OCI-M2 (cell line): ENCODE results near the gene VWA8.
"Not testable (repeated sequence)": the region's sequence is repeated elsewhere in the genome, so short reads cannot be mapped to it uniquely, and the experiment has no call there.

Experiments used
- DNase-seq: peaks from one replicate; lab custom pipeline; 2025; ENCODE audit not compliant: unreplicated experiment; lab: John Stamatoyannopoulos, UW

VWA8 gene

DNA sequence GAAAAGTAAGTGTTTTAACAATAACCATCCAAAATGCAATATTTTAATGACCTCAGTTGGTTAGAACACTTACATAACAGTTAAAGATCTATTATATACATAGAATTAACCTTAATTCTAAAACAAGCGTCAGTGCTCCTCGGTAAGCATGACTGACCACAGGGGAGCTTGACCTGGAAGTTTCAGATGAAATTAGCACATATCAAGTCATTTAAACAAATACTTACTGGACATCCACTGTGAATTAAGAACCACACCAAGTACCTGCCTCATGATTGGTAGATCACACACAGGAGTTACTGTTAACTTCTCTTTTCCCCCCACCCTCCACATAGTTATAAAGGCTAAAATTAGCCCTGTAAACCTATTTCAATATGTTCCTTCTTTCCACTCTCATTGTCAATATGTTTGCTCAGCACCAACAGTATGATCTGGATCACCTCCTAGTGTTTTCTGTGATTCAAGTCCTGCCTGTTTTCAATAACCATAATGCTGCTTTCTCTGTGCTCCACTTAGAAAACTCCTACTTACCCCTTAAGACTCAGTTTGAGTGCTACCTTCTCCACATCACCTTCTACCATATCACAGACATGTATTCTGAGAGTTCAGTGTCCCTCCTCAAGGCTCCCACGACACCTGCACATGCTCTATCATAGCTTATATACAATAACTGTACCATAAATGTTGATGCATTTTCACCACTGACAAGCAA is 209.0 kb downstream of the VWA8 start:
- DNase-seq = no peak

GRCh38 chr13:41751277-41751676 is 209.6 kb downstream of the VWA8 start:
- no peak for DNase-seq

- DNase-seq = no peak
These were observed 214.7 kb downstream of the VWA8 start for GRCh38 chr13:41746259-41746658.

DNA sequence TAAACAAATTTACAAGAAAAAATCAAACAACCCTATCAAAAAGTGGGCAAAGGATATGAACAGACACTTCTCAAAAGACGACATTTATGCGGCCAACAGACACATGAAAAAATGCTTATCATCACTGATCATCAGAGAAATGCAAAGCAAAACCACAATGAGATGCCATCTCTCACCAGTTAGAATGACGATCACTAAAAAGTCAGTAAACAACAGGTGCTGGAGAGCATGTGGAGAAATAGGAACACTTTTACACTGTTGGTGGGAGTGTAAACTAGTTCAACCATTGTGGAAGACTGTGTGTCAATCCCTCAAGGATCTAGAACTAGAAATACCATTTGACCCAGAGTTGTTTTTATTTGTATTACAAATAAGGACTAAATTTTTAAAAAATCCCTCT is 215.4 kb downstream of the VWA8 start:
- DNase-seq = not testable (repeated sequence)

DNA sequence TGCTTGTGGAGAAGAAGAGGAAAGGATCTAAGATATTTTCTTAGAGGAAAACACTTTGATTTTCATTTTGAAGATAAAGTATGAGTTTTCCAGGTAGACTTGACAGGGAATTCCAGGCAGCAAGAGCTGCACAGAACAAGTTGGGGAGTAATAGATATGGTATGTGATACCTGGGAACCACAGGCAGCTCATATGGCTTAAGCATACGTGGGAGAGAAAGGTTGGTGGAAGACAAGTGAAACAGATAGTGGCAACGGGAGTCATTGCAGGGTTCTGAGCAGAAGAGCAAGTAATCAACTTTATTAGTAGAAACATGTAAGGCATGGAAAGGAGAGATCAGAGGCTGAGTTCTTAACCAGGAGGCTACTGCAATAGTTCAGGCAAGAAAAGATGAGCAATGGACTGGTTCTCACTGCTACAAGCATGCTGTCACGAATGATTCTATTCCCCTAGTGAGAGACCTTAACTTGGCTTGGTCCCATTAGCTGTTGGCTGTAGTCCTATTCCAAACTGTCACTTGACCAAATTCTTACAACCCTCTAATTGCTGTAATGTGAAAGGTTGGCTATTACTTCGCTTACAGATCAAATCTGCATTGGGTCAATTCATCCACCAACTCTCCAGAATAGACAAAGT is 217.9 kb downstream of the VWA8 start:
- no peak for DNase-seq

GRCh38 chr13:41740479-41740878 is 220.4 kb downstream of the VWA8 start:
- no peak for DNase-seq

DNA sequence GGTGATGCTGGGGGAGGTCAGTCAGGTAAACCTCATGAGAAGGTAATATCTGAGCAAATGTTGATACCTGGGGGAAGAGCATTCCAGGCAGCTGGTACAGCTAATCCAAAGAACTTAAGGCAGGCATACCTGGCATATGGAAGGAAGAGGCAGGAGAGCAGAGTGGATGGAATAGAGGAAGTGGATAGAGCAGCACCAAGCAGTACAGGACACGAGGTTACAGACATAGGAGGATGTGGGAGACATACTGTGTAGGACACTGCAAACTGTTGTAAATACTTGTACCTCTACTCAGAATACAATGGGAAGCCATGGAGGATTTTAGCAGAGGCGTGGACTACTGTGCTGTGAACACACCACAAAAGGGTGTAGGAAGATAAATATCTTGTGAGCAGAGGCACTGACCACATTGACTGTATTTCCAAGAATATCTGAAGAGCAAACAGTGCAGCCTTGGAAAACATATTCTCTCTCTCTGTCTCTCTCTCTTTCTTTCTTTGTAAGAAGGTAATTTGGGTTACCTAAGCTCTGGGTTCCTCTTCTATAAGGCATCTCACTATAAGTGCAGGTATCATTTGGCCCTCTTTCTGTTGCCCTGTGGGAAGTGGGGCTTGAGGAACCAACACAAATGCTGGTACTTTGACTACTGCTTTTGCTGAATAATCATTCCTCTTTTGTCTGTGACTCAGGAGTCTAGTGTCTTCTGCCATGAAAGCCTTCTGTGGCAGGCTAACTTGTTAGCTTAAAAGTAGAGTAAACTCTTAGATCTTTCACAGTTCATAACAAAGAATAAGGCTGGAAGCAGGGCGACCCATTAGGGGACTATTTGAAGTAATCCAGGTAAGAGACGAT is 238.0 kb downstream of the VWA8 start:
- DNase-seq = no peak

DNA sequence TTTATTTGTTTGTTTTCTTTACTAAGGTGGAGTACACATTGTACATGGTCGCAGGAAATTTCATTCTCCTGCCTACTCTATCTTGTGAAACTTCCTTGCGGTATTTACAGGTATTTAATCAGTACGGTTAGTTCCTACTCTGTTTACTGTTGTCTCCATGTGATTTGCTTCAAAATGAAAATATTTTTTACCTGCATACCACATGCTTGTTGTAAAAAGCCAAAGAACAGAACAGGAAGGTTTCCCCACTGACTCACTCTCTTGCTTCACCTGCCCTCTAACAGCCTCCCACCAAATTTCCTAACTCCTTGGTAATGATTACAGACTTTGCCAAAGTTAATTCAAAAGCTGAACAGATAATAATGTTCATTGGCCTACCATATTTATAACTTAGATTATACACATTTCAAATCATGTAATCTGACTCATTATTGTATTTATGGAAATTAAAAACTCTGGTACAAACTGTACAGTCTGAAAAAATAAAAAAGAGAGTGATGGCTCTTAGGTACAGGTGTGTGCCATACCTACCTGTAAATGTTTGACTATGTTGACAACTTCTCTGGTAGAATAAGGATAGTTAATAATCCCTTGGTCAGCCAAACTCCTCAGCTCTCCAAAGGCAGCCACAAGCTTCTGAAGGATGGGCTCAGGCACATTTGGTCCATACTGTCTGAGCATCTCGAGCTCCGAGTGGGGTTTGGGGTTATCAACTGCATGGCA is 239.9 kb downstream of the VWA8 start:
- no peak for DNase-seq

- no peak for DNase-seq
These were observed 244.7 kb downstream of the VWA8 start for GRCh38 chr13:41716236-41716635.

- no peak for DNase-seq
These were observed 247.5 kb downstream of the VWA8 start for GRCh38 chr13:41713405-41713804.

GRCh38 chr13:41710771-41711170 is 250.1 kb downstream of the VWA8 start:
- no peak for DNase-seq

GRCh38 chr13:41709511-41709910 is 251.4 kb downstream of the VWA8 start:
- DNase-seq = no peak

GRCh38 chr13:41708713-41709112 is 252.2 kb downstream of the VWA8 start:
- DNase-seq = no peak

DNA sequence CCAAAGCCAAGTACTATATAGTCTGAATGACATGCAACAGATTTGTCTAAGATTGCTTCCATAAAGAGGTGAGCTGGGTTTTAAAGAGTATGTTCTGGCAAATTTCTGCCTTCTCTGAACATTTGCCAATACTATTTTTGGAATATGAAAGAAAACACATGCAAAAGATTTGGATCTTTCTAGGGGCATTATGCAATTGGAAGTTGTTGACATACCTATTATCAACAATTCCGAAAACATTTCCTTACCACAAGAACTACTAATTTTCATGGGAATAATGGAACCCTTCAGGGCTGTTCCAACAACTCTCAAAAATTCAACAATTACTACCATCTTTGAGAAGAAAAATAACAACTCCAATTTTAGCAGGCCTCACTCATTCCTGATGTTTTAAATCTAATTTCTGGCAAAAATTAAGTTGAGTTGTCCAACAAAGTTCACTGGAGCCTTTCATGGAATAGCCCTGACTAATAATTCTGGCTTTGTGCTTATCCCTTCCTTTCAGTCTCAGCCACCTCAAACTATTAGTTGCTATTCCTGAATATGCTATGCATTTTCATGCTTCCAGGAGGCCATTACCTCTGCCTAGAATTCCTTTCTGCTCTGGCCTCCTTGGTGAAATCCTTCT is 253.6 kb downstream of the VWA8 start:
- no peak for DNase-seq

DNA sequence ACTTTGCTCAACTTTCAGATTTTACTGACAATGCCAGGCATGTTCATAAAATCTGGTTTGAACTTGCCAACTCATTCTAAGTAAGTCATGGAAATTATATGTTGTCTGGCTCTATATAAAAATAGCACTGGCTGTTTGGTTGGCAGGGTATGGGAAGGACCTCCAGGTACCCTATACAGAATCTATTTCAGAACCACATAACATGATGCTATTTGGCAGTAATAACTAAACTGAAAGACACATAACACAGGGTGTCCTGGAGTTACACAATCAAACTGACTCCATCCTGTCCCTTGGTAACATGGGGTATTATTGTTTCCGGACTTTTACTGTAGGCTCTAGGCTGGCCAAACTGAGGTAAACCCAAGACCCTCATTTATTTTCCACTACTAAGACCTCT is 254.8 kb downstream of the VWA8 start:
- DNase-seq = no peak

GRCh38 chr13:41702540-41702939 is 258.4 kb downstream of the VWA8 start:
- DNase-seq = no peak

GRCh38 chr13:41701676-41702075 is 259.2 kb downstream of the VWA8 start:
- no peak for DNase-seq

DNA sequence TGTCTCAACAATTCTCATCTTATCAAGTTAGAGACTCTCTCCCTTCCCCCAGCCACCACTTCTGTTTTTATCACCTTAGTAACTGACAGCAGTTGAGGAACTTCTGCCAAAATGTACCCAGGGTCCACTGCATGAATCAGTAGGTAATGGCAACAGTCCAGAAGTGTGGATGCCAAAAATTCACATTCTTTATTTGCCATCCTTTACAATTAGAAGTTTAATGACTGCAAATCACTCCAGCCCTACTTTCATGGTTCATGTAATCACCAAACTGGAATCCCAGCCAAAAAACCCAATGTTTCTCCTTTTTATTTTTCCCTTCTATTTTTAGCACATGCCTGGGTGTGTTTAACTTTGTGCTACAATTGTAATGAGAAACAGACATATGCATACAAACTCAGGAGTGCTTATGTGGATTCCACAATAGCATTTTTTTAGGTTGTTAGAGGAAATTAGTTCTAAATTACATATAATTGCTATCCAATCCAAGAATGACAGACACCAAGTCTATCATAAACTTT is 260.1 kb downstream of the VWA8 start:
- DNase-seq = no peak

GRCh38 chr13:41699759-41700158 is 261.1 kb downstream of the VWA8 start:
- no peak for DNase-seq

- DNase-seq = no peak
These were observed 263.3 kb downstream of the VWA8 start for GRCh38 chr13:41697578-41697977.
